HEK293 (cell line): ENCODE data around the gene SNRNP27.

Source experiments
- CTCF ChIA-PET: fragments of 350-600 bp; formaldehyde crosslinking; extraction: SDS; loops from one replicate; lab custom pipeline; 2021; ENCODE audit warnings: antibody characterized with exemption; lab: Yijun Ruan, JAX
- POLR2A ChIA-PET: fragments of 300-600 bp; formaldehyde crosslinking; extraction: SDS; loops from one replicate; lab custom pipeline; 2020; ENCODE audit warnings: antibody characterized with exemption, inconsistent platforms; lab: Yijun Ruan, JAX
- H3K27ac ChIP-seq: fragments of 200-500 bp; sonication (Bioruptor generic); 2 replicates; pipeline ENCODE4 v1.5.1; 2014; ENCODE audit warnings: low read depth, low read length, control low read depth, inconsistent platforms; ENCODE audit errors: extremely low read depth
- H3K36me3 ChIP-seq, 2 experiments: fragments of 200-500 bp in 1 of 2; sonication (Bioruptor generic) in 1 of 2; 1 replicate in 1 of 2; 2 replicates in 1 of 2; pipeline ENCODE4 v1.5.1; 2014 to 2017; ENCODE audit warnings: inconsistent platforms in 2 of 2, low read length in 2 of 2; ENCODE audit not compliant: control insufficient read depth in 2 of 2, insufficient read depth in 1 of 2
- H3K4me1 ChIP-seq: fragments of 200-500 bp; sonication (Bioruptor generic); 2 replicates; pipeline ENCODE4 v1.5.1; 2014; ENCODE audit warnings: mild to moderate bottlenecking, low read length, inconsistent platforms; ENCODE audit not compliant: control insufficient read depth, insufficient read depth
- H3K4me3 ChIP-seq: 2 replicates; pipeline ENCODE4 v1.5.1; 2011; ENCODE audit warnings: low read depth, mild to moderate bottlenecking, control low read depth, low read length, moderate library complexity
- H3K9me3 ChIP-seq: fragments of 200-500 bp; sonication (Bioruptor generic); 2 replicates; pipeline ENCODE4 v1.5.1; 2014; ENCODE audit warnings: low read depth, low read length, inconsistent platforms; ENCODE audit not compliant: control insufficient read depth, insufficient read depth
- GLIS1 ChIP-seq: fragments of 450-650 bp; formaldehyde crosslinking; IDR thresholded peaks from 2 replicates; pipeline ENCODE4 v1.5.1; 2016; ENCODE audit warnings: missing biosample characterization, missing genetic modification characterization
- HOXA7 ChIP-seq: sonication (generic); formaldehyde crosslinking; IDR thresholded peaks from 2 replicates; pipeline ENCODE4 v1.8.1; 2022; ENCODE audit warnings: missing genetic modification reagents, borderline replicate concordance
- HOXD13 ChIP-seq: sonication (generic); formaldehyde crosslinking; IDR thresholded peaks from 2 replicates; pipeline ENCODE4 v1.8.0; 2022; ENCODE audit warnings: missing genetic modification reagents, borderline replicate concordance
- KLF16 ChIP-seq: fragments of 450-650 bp; formaldehyde crosslinking; IDR thresholded peaks from 2 replicates; pipeline ENCODE4 v1.5.1; 2017; ENCODE audit warnings: missing biosample characterization, missing genetic modification characterization
- SP3 ChIP-seq: fragments of 450-650 bp; formaldehyde crosslinking; IDR thresholded peaks from 2 replicates; pipeline ENCODE4 v1.5.1; 2016; ENCODE audit warnings: missing biosample characterization, missing genetic modification characterization
- TRIM28 ChIP-seq: IDR thresholded peaks from 2 replicates; pipeline ENCODE4 v1.6.1; 2011; ENCODE audit warnings: low read length, control low read depth, borderline replicate concordance
- YY1 ChIP-seq: fragments of 450-650 bp; formaldehyde crosslinking; IDR thresholded peaks from 2 replicates; pipeline ENCODE4 v1.5.1; 2018; ENCODE audit warnings: missing biosample characterization, missing genetic modification characterization
- ZBTB17 ChIP-seq: fragments of 450-650 bp; formaldehyde crosslinking; IDR thresholded peaks from 2 replicates; pipeline ENCODE4 v1.5.1; 2016; ENCODE audit warnings: missing biosample characterization, missing genetic modification characterization
- ZBTB20 ChIP-seq: fragments of 450-650 bp; formaldehyde crosslinking; IDR thresholded peaks from 2 replicates; pipeline ENCODE4 v1.5.1; 2016; ENCODE audit warnings: missing biosample characterization, missing genetic modification characterization
- ZBTB21 ChIP-seq: fragments of 450-650 bp; formaldehyde crosslinking; IDR thresholded peaks from 2 replicates; pipeline ENCODE4 v1.5.1; 2017; ENCODE audit warnings: missing biosample characterization, missing genetic modification characterization
- ZBTB48 ChIP-seq: fragments of 450-650 bp; formaldehyde crosslinking; IDR thresholded peaks from 2 replicates; pipeline ENCODE4 v1.5.1; 2016; ENCODE audit warnings: missing biosample characterization, missing genetic modification characterization
- ZBTB8A ChIP-seq: fragments of 450-650 bp; formaldehyde crosslinking; IDR thresholded peaks from 2 replicates; pipeline ENCODE4 v1.5.1; 2016; ENCODE audit warnings: missing biosample characterization, missing genetic modification characterization
- ZEB2 ChIP-seq: fragments of 450-650 bp; formaldehyde crosslinking; IDR thresholded peaks from 2 replicates; pipeline ENCODE4 v1.5.1; 2016; ENCODE audit warnings: missing biosample characterization, missing genetic modification characterization
- ZNF132 ChIP-seq: fragments of 450-650 bp; formaldehyde crosslinking; IDR thresholded peaks from 2 replicates; pipeline ENCODE4 v1.5.1; 2017; ENCODE audit warnings: missing biosample characterization, missing genetic modification characterization, borderline replicate concordance
- ZNF214 ChIP-seq: fragments of 450-650 bp; formaldehyde crosslinking; IDR thresholded peaks from 2 replicates; pipeline ENCODE4 v1.5.1; 2017; ENCODE audit warnings: missing biosample characterization, mild to moderate bottlenecking, missing genetic modification characterization, borderline replicate concordance
- ZNF239 ChIP-seq: fragments of 450-650 bp; formaldehyde crosslinking; IDR thresholded peaks from 2 replicates; pipeline ENCODE4 v1.5.1; 2016; ENCODE audit warnings: missing biosample characterization, missing genetic modification characterization
- ZNF621 ChIP-seq: fragments of 450-650 bp; formaldehyde crosslinking; IDR thresholded peaks from 2 replicates; pipeline ENCODE4 v1.5.1; 2017; ENCODE audit warnings: missing biosample characterization, missing genetic modification characterization
- ZNF629 ChIP-seq: fragments of 450-650 bp; formaldehyde crosslinking; IDR thresholded peaks from 2 replicates; pipeline ENCODE4 v1.5.1; 2017; ENCODE audit warnings: missing biosample characterization, missing genetic modification characterization
- ZNF658 ChIP-seq: fragments of 450-650 bp; formaldehyde crosslinking; IDR thresholded peaks from 2 replicates; pipeline ENCODE4; 2016; ENCODE audit warnings: missing biosample characterization, missing genetic modification characterization
- ZNF660 ChIP-seq: fragments of 450-650 bp; IDR thresholded peaks from 2 replicates; pipeline ENCODE4 v1.5.1; 2018; ENCODE audit warnings: missing biosample characterization, mild to moderate bottlenecking, missing genetic modification characterization
- ZNF664 ChIP-seq: fragments of 450-650 bp; formaldehyde crosslinking; IDR thresholded peaks from 2 replicates; pipeline ENCODE4 v1.5.1; 2016; ENCODE audit warnings: missing biosample characterization, missing genetic modification characterization
- ZNF792 ChIP-seq: fragments of 450-650 bp; formaldehyde crosslinking; IDR thresholded peaks from 2 replicates; pipeline ENCODE4 v1.5.1; 2016; ENCODE audit warnings: missing biosample characterization, missing genetic modification characterization
- ZNF837 ChIP-seq: fragments of 450-650 bp; formaldehyde crosslinking; IDR thresholded peaks from 2 replicates; pipeline ENCODE4 v1.5.1; 2016; ENCODE audit warnings: missing biosample characterization, missing genetic modification characterization
- ZNF843 ChIP-seq: fragments of 450-650 bp; formaldehyde crosslinking; IDR thresholded peaks from 2 replicates; pipeline ENCODE4 v1.5.1; 2016; ENCODE audit warnings: missing biosample characterization, missing genetic modification characterization
- ZSCAN30 ChIP-seq: fragments of 450-650 bp; IDR thresholded peaks from 2 replicates; pipeline ENCODE4 v1.5.1; 2018; ENCODE audit warnings: missing biosample characterization, mild to moderate bottlenecking, missing genetic modification characterization, moderate library complexity
- ZXDB ChIP-seq: fragments of 450-650 bp; formaldehyde crosslinking; IDR thresholded peaks from 2 replicates; pipeline ENCODE4 v1.5.1; 2016; ENCODE audit warnings: missing biosample characterization, missing genetic modification characterization
- TF ChIP-seq, protein P1 (sequence below): fragments of 450-650 bp; formaldehyde crosslinking; IDR thresholded peaks from 2 replicates; pipeline ENCODE4 v1.5.1; 2016; ENCODE audit warnings: missing biosample characterization, missing genetic modification characterization
- TF ChIP-seq, protein P2 (sequence below): fragments of 450-650 bp; IDR thresholded peaks from 2 replicates; pipeline ENCODE4 v1.5.1; 2018; ENCODE audit warnings: missing biosample characterization, missing genetic modification characterization
- TF ChIP-seq, protein P3 (sequence below): fragments of 450-650 bp; formaldehyde crosslinking; IDR thresholded peaks from 2 replicates; pipeline ENCODE4 v1.5.1; 2017; ENCODE audit warnings: missing biosample characterization, missing genetic modification characterization
- TF ChIP-seq, protein P4 (sequence below): fragments of 450-650 bp; formaldehyde crosslinking; IDR thresholded peaks from 2 replicates; pipeline ENCODE4 v1.5.1; 2016; ENCODE audit warnings: missing biosample characterization, missing genetic modification characterization
- TF ChIP-seq, protein P5 (sequence below): fragments of 450-650 bp; formaldehyde crosslinking; IDR thresholded peaks from 2 replicates; pipeline ENCODE4 v1.5.1; 2016; ENCODE audit warnings: missing biosample characterization, missing genetic modification characterization

The SNRNP27 gene

DNA sequence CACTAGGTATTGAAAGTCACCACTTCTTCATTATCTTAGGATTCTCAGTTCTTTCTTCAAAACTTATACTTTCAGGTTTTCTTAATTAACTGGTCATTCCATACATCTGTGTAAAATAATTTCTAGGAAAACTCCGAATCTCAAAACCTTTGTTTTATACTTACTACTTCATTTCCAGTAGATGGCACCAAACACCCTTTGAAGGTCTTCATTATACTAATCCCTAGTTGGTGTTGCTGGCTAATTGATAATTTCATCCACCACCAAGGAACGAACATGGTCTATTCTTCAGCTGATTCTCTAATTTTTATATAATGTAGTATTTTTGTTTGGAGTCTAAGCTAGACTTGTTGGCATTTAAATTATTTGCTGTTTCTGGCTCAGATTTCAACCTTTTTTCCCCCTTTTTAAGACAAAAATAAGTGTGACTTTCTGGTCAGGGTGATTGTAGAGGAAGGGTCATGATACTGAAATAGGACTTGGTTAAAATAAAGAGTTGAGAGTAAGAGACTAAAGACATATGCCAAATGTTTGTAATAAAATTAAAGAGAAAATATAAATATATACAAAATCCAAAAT lies 18.3 kb downstream of the SNRNP27 start (continued):
- TF ChIP-seq, protein P1, sequence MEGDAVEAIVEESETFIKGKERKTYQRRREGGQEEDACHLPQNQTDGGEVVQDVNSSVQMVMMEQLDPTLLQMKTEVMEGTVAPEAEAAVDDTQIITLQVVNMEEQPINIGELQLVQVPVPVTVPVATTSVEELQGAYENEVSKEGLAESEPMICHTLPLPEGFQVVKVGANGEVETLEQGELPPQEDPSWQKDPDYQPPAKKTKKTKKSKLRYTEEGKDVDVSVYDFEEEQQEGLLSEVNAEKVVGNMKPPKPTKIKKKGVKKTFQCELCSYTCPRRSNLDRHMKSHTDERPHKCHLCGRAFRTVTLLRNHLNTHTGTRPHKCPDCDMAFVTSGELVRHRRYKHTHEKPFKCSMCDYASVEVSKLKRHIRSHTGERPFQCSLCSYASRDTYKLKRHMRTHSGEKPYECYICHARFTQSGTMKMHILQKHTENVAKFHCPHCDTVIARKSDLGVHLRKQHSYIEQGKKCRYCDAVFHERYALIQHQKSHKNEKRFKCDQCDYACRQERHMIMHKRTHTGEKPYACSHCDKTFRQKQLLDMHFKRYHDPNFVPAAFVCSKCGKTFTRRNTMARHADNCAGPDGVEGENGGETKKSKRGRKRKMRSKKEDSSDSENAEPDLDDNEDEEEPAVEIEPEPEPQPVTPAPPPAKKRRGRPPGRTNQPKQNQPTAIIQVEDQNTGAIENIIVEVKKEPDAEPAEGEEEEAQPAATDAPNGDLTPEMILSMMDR (tag by site-specific recombination) = peak; percentile 45; the same call in 1 of the 2 replicates
- TF ChIP-seq ZBTB21 (tag by site-specific recombination) (no peak), SP3 (tag by site-specific recombination) (no peak), ZNF658 (tag by site-specific recombination) (no peak), HOXD13 (CRISPR knock-in tag) (no peak), ZNF132 (tag by site-specific recombination) (no peak), ZNF843 (tag by site-specific recombination) (no peak), ZNF239 (tag by site-specific recombination) (no peak), ZXDB (no peak), ZBTB17 (tag by site-specific recombination) (no peak), ZNF214 (tag by site-specific recombination) (no peak), YY1 (tag by site-specific recombination) (no peak), ZNF621 (tag by site-specific recombination) (no peak), ZNF837 (tag by site-specific recombination) (no peak), TRIM28 (no peak)
- TF ChIP-seq, protein P2, sequence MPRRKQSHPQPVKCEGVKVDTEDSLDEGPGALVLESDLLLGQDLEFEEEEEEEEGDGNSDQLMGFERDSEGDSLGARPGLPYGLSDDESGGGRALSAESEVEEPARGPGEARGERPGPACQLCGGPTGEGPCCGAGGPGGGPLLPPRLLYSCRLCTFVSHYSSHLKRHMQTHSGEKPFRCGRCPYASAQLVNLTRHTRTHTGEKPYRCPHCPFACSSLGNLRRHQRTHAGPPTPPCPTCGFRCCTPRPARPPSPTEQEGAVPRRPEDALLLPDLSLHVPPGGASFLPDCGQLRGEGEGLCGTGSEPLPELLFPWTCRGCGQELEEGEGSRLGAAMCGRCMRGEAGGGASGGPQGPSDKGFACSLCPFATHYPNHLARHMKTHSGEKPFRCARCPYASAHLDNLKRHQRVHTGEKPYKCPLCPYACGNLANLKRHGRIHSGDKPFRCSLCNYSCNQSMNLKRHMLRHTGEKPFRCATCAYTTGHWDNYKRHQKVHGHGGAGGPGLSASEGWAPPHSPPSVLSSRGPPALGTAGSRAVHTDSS (tag by site-specific recombination) = no peak
- TF ChIP-seq, protein P3, sequence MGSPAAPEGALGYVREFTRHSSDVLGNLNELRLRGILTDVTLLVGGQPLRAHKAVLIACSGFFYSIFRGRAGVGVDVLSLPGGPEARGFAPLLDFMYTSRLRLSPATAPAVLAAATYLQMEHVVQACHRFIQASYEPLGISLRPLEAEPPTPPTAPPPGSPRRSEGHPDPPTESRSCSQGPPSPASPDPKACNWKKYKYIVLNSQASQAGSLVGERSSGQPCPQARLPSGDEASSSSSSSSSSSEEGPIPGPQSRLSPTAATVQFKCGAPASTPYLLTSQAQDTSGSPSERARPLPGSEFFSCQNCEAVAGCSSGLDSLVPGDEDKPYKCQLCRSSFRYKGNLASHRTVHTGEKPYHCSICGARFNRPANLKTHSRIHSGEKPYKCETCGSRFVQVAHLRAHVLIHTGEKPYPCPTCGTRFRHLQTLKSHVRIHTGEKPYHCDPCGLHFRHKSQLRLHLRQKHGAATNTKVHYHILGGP (tag by site-specific recombination) = 0 out of 2 replicates have a peak, but pooled peaks have one; percentile 32
- TF ChIP-seq, all 188 proteins: peak for 3

DNA sequence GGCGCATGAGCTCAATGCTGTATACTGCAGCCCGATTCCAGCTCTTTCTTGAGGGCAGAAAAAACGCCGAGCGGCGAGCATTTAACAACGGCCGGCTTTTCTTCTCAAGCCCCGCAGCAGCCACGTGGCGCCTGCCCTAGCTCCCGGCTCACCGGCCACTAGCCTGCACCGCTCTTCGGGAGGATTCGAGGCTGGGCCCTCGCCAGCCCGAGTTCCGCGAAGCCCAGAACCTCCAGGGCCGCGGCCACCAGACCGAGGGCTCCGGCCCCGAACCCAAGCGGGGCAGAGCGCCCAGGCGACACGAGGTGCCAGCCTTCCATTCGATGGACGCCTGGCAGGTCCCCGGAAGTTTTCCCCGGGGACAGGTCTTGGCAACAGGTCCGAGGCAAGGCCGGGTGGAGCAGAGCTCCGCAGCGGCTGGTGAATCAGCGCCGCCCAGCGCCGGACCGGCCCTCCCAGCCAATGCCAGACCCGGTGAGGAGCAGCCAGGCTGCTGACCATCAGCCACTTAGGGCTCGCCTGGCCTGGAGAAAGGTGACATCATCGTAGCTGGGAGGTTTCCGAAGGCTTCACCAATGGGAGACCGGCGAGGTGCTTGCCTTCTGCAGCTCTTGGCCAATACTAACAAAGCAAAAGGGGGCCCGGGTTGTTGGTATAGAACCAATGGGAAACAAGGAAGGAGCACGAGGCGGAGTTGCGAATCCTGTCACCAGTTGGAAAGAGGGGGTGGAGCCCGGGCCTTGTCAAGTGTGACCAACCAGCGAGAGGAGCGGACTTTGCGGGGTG lies 20.6 kb downstream of the SNRNP27 start:
- no peaks in the 10 kb centered on the region for H3K9me3 ChIP-seq
- peaks cover 5 to 28% of the 10 kb centered on the region in 2 experiments for H3K36me3 ChIP-seq
- CTCF ChIA-PET = interaction anchor here (0.6 to 6.0 kb wide), 19 partner anchors 10 to 729 kb away, joined by 3 to 74 read pairs (median 6); partner anchors contain the start of genes FAM136A, SNRNP27 and SNRPG
- H3K27ac ChIP-seq = peak overlapping the region; percentile 91
- POLR2A ChIA-PET = interaction anchor here (0.6 to 4.3 kb wide), 50 partner anchors 9 to 477 kb away, joined by 3 to 56 read pairs (median 5); partner anchors contain the start of genes ANXA4, C2orf42, FAM136A and NFU1
- peak overlapping the region; percentile 61 for H3K4me3 ChIP-seq
- H3K4me1 ChIP-seq = no peaks in the 10 kb centered on the region
- TF ChIP-seq ZNF660 (tag by site-specific recombination) (peak; percentile 72), ZNF792 (no peak), ZEB2 (tag by site-specific recombination) (peak; percentile 71), ZBTB8A (peak; percentile 58), ZNF629 (peak; percentile 68; the same call in 1 of the 2 replicates), ZSCAN30 (tag by site-specific recombination) (peak; percentile 92), KLF16 (peak; percentile 87), HOXA7 (CRISPR knock-in tag) (no peak), GLIS1 (0 out of 2 replicates have a peak, but pooled peaks have one; percentile 18), ZBTB48 (tag by site-specific recombination) (peak; percentile 69; the same call in 1 of the 2 replicates), ZNF664 (no peak), ZBTB20 (tag by site-specific recombination) (peak; percentile 82)
- TF ChIP-seq, protein P4, sequence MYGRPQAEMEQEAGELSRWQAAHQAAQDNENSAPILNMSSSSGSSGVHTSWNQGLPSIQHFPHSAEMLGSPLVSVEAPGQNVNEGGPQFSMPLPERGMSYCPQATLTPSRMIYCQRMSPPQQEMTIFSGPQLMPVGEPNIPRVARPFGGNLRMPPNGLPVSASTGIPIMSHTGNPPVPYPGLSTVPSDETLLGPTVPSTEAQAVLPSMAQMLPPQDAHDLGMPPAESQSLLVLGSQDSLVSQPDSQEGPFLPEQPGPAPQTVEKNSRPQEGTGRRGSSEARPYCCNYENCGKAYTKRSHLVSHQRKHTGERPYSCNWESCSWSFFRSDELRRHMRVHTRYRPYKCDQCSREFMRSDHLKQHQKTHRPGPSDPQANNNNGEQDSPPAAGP = 0 out of 2 replicates have a peak, but pooled peaks have one; percentile 16
- TF ChIP-seq, protein P5, sequence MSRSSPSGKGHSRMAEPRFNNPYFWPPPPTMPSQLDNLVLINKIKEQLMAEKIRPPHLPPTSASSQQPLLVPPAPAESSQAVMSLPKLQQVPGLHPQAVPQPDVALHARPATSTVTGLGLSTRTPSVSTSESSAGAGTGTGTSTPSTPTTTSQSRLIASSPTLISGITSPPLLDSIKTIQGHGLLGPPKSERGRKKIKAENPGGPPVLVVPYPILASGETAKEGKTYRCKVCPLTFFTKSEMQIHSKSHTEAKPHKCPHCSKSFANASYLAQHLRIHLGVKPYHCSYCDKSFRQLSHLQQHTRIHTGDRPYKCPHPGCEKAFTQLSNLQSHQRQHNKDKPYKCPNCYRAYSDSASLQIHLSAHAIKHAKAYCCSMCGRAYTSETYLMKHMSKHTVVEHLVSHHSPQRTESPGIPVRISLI (tag by site-specific recombination) = peak; percentile 59; the same call in 1 of the 2 replicates
